Glutamatergic neuron (in vitro differentiated cells): ENCODE measurements around the gene ZNF613. TPM values are rescaled to one million over a fixed set of nuclear protein-coding genes. Genes with fewer than 3 reads are reported as not detected.

ENCODE experiments used
- DNase-seq: peaks from one replicate; pipeline ENCODE4 v3.0.0; 2022
- H3K27ac Mint-ChIP-seq: one replicate; pipeline ENCODE4 v1.8.0; 2020; ENCODE audit warnings: mild to moderate bottlenecking, mixed read lengths, inconsistent platforms; ENCODE audit not compliant: unreplicated experiment
- H3K27me3 Mint-ChIP-seq: one replicate; pipeline ENCODE4 v1.8.0; 2020; ENCODE audit warnings: mild to moderate bottlenecking, moderate library complexity, mixed read lengths, inconsistent platforms; ENCODE audit not compliant: unreplicated experiment
- H3K36me3 Mint-ChIP-seq: one replicate; pipeline ENCODE4 v1.8.0; 2020; ENCODE audit warnings: mild to moderate bottlenecking, mixed read lengths, inconsistent platforms; ENCODE audit not compliant: unreplicated experiment
- H3K4me1 Mint-ChIP-seq: one replicate; pipeline ENCODE4 v1.8.0; 2020; ENCODE audit warnings: mild to moderate bottlenecking, low read depth, mixed read lengths, inconsistent platforms; ENCODE audit not compliant: unreplicated experiment
- H3K4me3 Mint-ChIP-seq: one replicate; pipeline ENCODE4 v1.8.0; 2020; ENCODE audit warnings: mild to moderate bottlenecking, mixed read lengths, inconsistent platforms; ENCODE audit not compliant: unreplicated experiment
- H3K9me3 Mint-ChIP-seq: one replicate; pipeline ENCODE4 v1.8.0; 2020; ENCODE audit warnings: mild to moderate bottlenecking, moderate library complexity, mixed read lengths, inconsistent platforms; ENCODE audit not compliant: unreplicated experiment
- CTCF ChIP-seq: fragments of 200-600 bp; sonication (generic); IDR thresholded peaks from one replicate; pipeline ENCODE4 v1.5.0; 2021; ENCODE audit not compliant: partially characterized antibody, unreplicated experiment
- total RNA-seq: library from RNA; stranded (reverse); fragmentation: NEBNext Ultra II Directional; extraction: Animal tissue kit (Norgen Biotek cat#: 25700); gene quantifications from one replicate; pipeline ENCODE4 v1.2.1, GENCODE V29; 2021; ENCODE audit not compliant: unreplicated experiment

Gene ZNF613
- total RNA-seq, 1 donor from 2014 or later: 11.1 TPM

DNA sequence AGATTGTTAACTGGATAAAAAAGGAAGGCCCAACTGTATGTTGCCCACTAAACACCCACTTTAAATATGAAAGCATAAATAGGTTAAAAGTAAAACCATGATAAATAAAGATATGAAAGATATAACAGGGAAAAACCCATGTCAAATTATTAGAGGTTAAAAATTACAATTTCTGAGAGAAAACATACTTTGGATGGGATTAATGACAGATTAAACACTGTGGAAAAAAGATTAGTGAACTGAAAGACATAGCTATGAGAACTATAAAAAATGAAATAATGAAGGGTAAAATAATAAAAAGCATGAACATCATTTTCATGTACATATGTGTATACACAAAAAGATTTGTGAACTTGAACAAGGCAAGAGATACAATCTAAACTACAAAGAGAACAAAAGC is 37.3 kb upstream of the ZNF613 start:
- Mint-ChIP-seq H3K36me3 (peaks cover 48% of the 10 kb centered on the region), H3K27me3 (peaks cover 4% of the 10 kb centered on the region), H3K4me3 (no peak overlapping the region), H3K27ac (no peak overlapping the region), H3K4me1 (peaks cover 3% of the 10 kb centered on the region), H3K9me3 (peaks cover 5% of the 10 kb centered on the region)
- DNase-seq: no peak
- TF ChIP-seq CTCF: no peak

GRCh38 chr19:51891193-51891747 is 36.0 kb upstream of the ZNF613 start:
- Mint-ChIP-seq H3K9me3 (peaks cover 5% of the 10 kb centered on the region), H3K27me3 (peaks cover 4% of the 10 kb centered on the region)
- no peak for DNase-seq

GRCh38 chr19:51901860-51902259 is 25.4 kb upstream of the ZNF613 start:
- Mint-ChIP-seq H3K27ac (no peak overlapping the region), H3K27me3 (peaks cover 2% of the 10 kb centered on the region), H3K36me3 (peaks cover 42% of the 10 kb centered on the region), H3K4me1 (peaks cover 4% of the 10 kb centered on the region), H3K9me3 (peaks cover 17% of the 10 kb centered on the region), H3K4me3 (no peak overlapping the region)
- DNase-seq: no peak
- no peak for TF ChIP-seq CTCF

More at GRCh38 chr19:51891193-51891747, 36.0 kb upstream of the ZNF613 start:
- H3K27ac Mint-ChIP-seq: no peak overlapping the region
- no peak for TF ChIP-seq CTCF
- H3K4me1 Mint-ChIP-seq: peaks cover 3% of the 10 kb centered on the region
- H3K4me3 Mint-ChIP-seq: no peak overlapping the region
- H3K36me3 Mint-ChIP-seq: peaks cover 57% of the 10 kb centered on the region

DNA sequence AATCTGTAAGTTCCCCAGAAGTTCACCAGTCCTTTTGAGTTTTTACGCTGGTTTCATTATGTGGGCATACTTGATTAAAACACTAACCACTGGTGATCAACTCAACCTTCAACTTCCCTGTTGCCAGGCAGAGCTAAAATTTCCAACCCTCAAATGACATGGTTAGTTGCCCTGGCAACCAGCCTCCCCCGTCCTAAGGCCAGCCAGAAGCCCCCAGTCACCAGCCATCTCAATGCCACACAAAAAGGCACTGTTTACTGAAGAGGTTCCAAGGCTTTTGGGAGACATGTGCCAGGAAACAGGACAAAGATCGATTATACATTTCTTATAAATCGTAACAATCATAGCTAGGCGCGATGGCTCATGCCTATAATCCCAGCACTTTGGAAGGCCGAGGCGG is 24.1 kb upstream of the ZNF613 start:
- Mint-ChIP-seq H3K9me3 (peaks cover 20% of the 10 kb centered on the region), H3K27me3 (peaks cover 2% of the 10 kb centered on the region), H3K4me1 (peaks cover 4% of the 10 kb centered on the region), H3K27ac (peak overlapping the region; percentile 9), H3K36me3 (peaks cover 43% of the 10 kb centered on the region), H3K4me3 (peak overlapping the region; percentile 100)
- no peak for TF ChIP-seq CTCF
- no peak for DNase-seq

DNA sequence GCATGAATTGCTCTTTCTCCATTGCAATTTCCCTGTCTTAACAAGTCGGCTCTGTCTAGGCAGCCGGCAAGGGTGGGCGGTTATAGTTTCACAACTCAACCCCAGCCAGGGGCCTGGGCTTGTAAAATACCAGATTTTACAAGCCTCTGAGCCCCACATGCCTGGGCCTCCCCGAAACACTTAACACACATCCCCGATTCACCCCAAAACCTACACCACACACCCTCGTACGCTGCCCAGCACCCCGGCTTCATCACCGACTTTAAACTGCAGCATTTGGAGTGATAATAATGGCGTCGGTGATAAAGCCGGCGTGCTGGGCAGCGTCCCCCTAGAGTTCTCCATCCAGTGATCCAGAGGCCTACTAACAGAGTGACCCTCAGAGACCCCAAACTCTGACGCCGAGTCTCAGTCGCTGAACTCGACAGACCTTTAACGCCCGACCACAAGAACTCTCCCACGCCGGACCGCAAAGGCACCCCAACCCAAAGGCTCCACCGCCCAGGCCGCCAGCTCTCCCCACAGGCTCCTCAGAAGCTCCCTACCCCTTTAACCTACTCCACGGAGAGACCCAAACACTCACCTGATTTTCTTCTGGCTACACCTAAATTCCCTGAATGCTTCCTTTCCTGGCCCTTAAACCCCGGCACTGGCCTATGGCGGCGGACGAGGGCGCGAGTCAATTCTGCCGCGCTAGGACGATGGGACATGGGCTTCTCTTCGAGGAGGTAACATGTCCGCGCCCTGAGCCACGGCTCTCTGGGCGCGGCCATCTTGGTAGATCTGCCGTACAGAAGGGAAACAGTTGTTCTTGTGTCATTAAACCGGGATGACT is 22.7 kb upstream of the ZNF613 start, which contains the start of gene ZNF649:
Gene ZNF649, minus strand, starts transcription at position 687 of the 835 bp plus-strand sequence. CDS start 4,910 bp downstream, outside the sequence.
- H3K9me3 Mint-ChIP-seq: peaks cover 24% of the 10 kb centered on the region
- TF ChIP-seq CTCF: no peak

More for the DNA sequence above, 22.7 kb upstream of the ZNF613 start, which contains the start of gene ZNF649:
- peak; percentile 88 for DNase-seq
- H3K4me1 Mint-ChIP-seq: peaks cover 4% of the 10 kb centered on the region
- H3K27ac Mint-ChIP-seq: peak within 1 kb of the TSS; percentile 97
- peaks cover 46% of the 10 kb centered on the region for H3K36me3 Mint-ChIP-seq
- H3K4me3 Mint-ChIP-seq: peak within 1 kb of the TSS; percentile 100
- H3K27me3 Mint-ChIP-seq: peaks cover 2% of the 10 kb centered on the region
